Measurements from ENCODE around the gene DUSP3. TPM values are rescaled to one million over a fixed set of nuclear protein-coding genes. Genes with fewer than 3 reads are reported as not detected.

Gene DUSP3
- total RNA-seq, 1 experiment from 2014 or later, result 39.7 TPM

GRCh38 chr17:43772877-43773648 lies 5.7 kb downstream of the DUSP3 start:
- Mint-ChIP-seq H3K4me3 (ENCODE audit: unreplicated experiment) (no peak overlapping the region), H3K27me3 (ENCODE audit: insufficient read depth, unreplicated experiment) (no peaks in the 10 kb centered on the region), H3K9me3 (ENCODE audit: unreplicated experiment) (no peaks in the 10 kb centered on the region), H3K36me3 (ENCODE audit: insufficient read depth, unreplicated experiment) (peaks cover 76% of the 10 kb centered on the region), H3K4me1 (ENCODE audit: insufficient read depth, unreplicated experiment) (no peaks in the 10 kb centered on the region), H3K27ac (ENCODE audit: low read depth, unreplicated experiment) (no peak overlapping the region)
- CTCF ChIA-PET, result interaction anchor here (0.5 to 4.4 kb wide), 5 partner anchors 13 to 244 kb away, joined by 3 to 21 read pairs (median 3); no protein-coding TSS in a partner anchor
- BruUV-seq (replicated peaks), result no TSS peak
- POLR2A ChIA-PET, result no interaction called here
- intact Hi-C loops (cut with micrococcal nuclease), result no loop called here
- TF ChIP-seq, protein P1, sequence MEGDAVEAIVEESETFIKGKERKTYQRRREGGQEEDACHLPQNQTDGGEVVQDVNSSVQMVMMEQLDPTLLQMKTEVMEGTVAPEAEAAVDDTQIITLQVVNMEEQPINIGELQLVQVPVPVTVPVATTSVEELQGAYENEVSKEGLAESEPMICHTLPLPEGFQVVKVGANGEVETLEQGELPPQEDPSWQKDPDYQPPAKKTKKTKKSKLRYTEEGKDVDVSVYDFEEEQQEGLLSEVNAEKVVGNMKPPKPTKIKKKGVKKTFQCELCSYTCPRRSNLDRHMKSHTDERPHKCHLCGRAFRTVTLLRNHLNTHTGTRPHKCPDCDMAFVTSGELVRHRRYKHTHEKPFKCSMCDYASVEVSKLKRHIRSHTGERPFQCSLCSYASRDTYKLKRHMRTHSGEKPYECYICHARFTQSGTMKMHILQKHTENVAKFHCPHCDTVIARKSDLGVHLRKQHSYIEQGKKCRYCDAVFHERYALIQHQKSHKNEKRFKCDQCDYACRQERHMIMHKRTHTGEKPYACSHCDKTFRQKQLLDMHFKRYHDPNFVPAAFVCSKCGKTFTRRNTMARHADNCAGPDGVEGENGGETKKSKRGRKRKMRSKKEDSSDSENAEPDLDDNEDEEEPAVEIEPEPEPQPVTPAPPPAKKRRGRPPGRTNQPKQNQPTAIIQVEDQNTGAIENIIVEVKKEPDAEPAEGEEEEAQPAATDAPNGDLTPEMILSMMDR (IDR thresholded peaks at IDR 0.05; ENCODE audit: unreplicated experiment), result no peak
- DNase-seq (ENCODE audit: unreplicated experiment), result no peak

DNA sequence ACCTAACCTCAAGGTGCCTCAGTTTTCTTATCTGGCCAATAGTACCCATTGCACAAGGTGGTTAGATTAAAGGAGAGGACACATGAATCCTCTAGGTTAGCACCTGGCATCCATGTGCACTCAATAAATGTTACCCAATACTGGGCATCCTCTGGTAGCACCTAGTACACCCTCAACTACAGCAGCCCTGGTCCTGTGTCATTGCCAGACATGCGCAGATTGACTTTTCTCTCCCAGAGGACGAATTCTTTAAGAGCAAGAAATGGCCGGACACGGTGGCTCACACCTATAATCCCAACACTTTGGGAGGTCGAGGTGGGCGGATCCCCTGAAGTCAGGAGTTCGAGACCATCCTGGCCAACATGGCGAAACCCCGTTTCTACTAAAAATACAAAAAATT lies 7.3 kb downstream of the DUSP3 start:
- BruUV-seq (replicated peaks), result no TSS peak

GRCh38 chr17:43770957-43771356 lies 7.8 kb downstream of the DUSP3 start:
- H3K9me3 Mint-ChIP-seq (ENCODE audit: unreplicated experiment), result no peaks in the 10 kb centered on the region
- intact Hi-C loops (cut with micrococcal nuclease), result no loop called here
- POLR2A ChIA-PET, result no interaction called here
- CTCF ChIA-PET, result interaction anchor here (0.7 to 0.8 kb wide), 2 partner anchors 11 to 80 kb away, joined by 3 to 4 read pairs; no protein-coding TSS in a partner anchor
- H3K4me3 Mint-ChIP-seq (ENCODE audit: unreplicated experiment), result no peak overlapping the region
- peaks cover 77% of the 10 kb centered on the region for H3K36me3 Mint-ChIP-seq (ENCODE audit: insufficient read depth, unreplicated experiment)
- H3K4me1 Mint-ChIP-seq (ENCODE audit: insufficient read depth, unreplicated experiment), result no peaks in the 10 kb centered on the region
- H3K27me3 Mint-ChIP-seq (ENCODE audit: insufficient read depth, unreplicated experiment), result no peaks in the 10 kb centered on the region
- no peak overlapping the region for H3K27ac Mint-ChIP-seq (ENCODE audit: low read depth, unreplicated experiment)
- BruUV-seq (replicated peaks), result no TSS peak
- DNase-seq (ENCODE audit: unreplicated experiment), result no peak
- TF ChIP-seq, protein P1 (IDR thresholded peaks at IDR 0.05; ENCODE audit: unreplicated experiment), result no peak

More for the DNA sequence above, 7.3 kb downstream of the DUSP3 start:
- no peak overlapping the region for H3K27ac Mint-ChIP-seq (ENCODE audit: low read depth, unreplicated experiment)
- no peaks in the 10 kb centered on the region for H3K9me3 Mint-ChIP-seq (ENCODE audit: unreplicated experiment)
- POLR2A ChIA-PET, result no interaction called here
- H3K4me3 Mint-ChIP-seq (ENCODE audit: unreplicated experiment), result no peak overlapping the region
- H3K36me3 Mint-ChIP-seq (ENCODE audit: insufficient read depth, unreplicated experiment), result peaks cover 73% of the 10 kb centered on the region
- H3K4me1 Mint-ChIP-seq (ENCODE audit: insufficient read depth, unreplicated experiment), result no peaks in the 10 kb centered on the region
- intact Hi-C loops (cut with micrococcal nuclease), result no loop called here
- CTCF ChIA-PET, result interaction anchor here (1.1 kb wide), 1 partner anchor 78 kb away, joined by 3 read pairs; no protein-coding TSS in a partner anchor
- TF ChIP-seq, protein P1 (IDR thresholded peaks at IDR 0.05; ENCODE audit: unreplicated experiment), result no peak
- DNase-seq (ENCODE audit: unreplicated experiment), result no peak
- H3K27me3 Mint-ChIP-seq (ENCODE audit: insufficient read depth, unreplicated experiment), result no peaks in the 10 kb centered on the region

DNA sequence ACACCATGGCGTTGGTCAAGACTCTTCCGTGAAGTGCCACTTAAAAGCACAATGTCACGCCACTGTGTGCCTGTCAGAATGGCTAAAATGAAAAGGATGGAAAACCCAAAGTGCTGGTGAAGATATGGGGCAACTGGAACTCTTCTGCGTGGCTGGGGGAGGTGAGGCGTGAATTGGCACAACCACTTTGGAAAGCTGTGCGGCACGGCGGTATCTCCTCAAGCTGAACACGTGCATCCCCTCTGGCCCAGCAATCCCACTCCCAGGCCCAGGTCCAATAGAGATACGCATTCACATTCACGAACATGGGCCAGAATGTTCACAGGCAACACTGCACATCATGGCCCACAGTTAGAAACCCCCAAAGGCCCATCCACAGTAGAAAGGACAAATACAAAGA lies 8.9 kb downstream of the DUSP3 start:
- ChIA-PET POLR2A (no interaction called here), CTCF (interaction anchor here (0.6 to 0.8 kb wide), 2 partner anchors 10 to 76 kb away, joined by 3 to 4 read pairs; no protein-coding TSS in a partner anchor)
- Mint-ChIP-seq H3K27ac (ENCODE audit: low read depth, unreplicated experiment) (no peak overlapping the region), H3K36me3 (ENCODE audit: insufficient read depth, unreplicated experiment) (peaks cover 72% of the 10 kb centered on the region), H3K4me3 (ENCODE audit: unreplicated experiment) (no peak overlapping the region), H3K27me3 (ENCODE audit: insufficient read depth, unreplicated experiment) (no peaks in the 10 kb centered on the region), H3K9me3 (ENCODE audit: unreplicated experiment) (no peaks in the 10 kb centered on the region), H3K4me1 (ENCODE audit: insufficient read depth, unreplicated experiment) (no peaks in the 10 kb centered on the region)
- no TSS peak for BruUV-seq (replicated peaks)
- intact Hi-C loops (cut with micrococcal nuclease), result no loop called here
- no peak for DNase-seq (ENCODE audit: unreplicated experiment)
- TF ChIP-seq, protein P1 (IDR thresholded peaks at IDR 0.05; ENCODE audit: unreplicated experiment), result no peak
